ENCODE data around the gene NMD3.
"Not testable (repeated sequence)": the region's sequence is repeated elsewhere in the genome, so short reads cannot be mapped to it uniquely, and the experiment has no call there.

The NMD3 gene

GRCh38 chr3:161231861-161232260, 10.8 kb downstream of the NMD3 start:
- DNase-seq (ENCODE audit: low read depth): no peak

GRCh38 chr3:161233557-161233956, 12.4 kb downstream of the NMD3 start:
- no peak for DNase-seq (ENCODE audit: low read depth)

GRCh38 chr3:161236240-161236639, 15.1 kb downstream of the NMD3 start:
- DNase-seq (ENCODE audit: low read depth): no peak

GRCh38 chr3:161239700-161240099, 18.6 kb downstream of the NMD3 start:
- DNase-seq (ENCODE audit: low read depth): no peak

- no peak for DNase-seq (ENCODE audit: low read depth)
These were observed 23.4 kb downstream of the NMD3 start for GRCh38 chr3:161244538-161244937.

- no peak for DNase-seq (ENCODE audit: low read depth)
These were observed 25.9 kb downstream of the NMD3 start for GRCh38 chr3:161247049-161247448.

- DNase-seq (ENCODE audit: low read depth): no peak
These were observed 29.0 kb downstream of the NMD3 start for GRCh38 chr3:161250116-161250515.

- no peak for DNase-seq (ENCODE audit: low read depth)
These were observed 30.6 kb downstream of the NMD3 start for GRCh38 chr3:161251716-161252115.

GRCh38 chr3:161252143-161252542, 31.0 kb downstream of the NMD3 start:
- no peak for DNase-seq (ENCODE audit: low read depth)

GRCh38 chr3:161253711-161254110, 32.6 kb downstream of the NMD3 start:
- no peak for DNase-seq (ENCODE audit: low read depth)

GRCh38 chr3:161254861-161255260, 33.8 kb downstream of the NMD3 start:
- no peak for DNase-seq (ENCODE audit: low read depth)

GRCh38 chr3:161263057-161263456, 41.9 kb downstream of the NMD3 start:
- no peak for DNase-seq (ENCODE audit: low read depth)

GRCh38 chr3:161264852-161265251, 43.7 kb downstream of the NMD3 start:
- DNase-seq (ENCODE audit: low read depth): no peak

GRCh38 chr3:161265916-161266571, 44.9 kb downstream of the NMD3 start:
- DNase-seq (ENCODE audit: low read depth): no peak

- DNase-seq (ENCODE audit: low read depth): no peak
These were observed 45.6 kb downstream of the NMD3 start for GRCh38 chr3:161266731-161267150.

GRCh38 chr3:161267646-161268045, 46.5 kb downstream of the NMD3 start:
- DNase-seq (ENCODE audit: low read depth): no peak

GRCh38 chr3:161268601-161269000, 47.5 kb downstream of the NMD3 start:
- DNase-seq (ENCODE audit: low read depth): no peak

GRCh38 chr3:161270991-161271390, 49.9 kb downstream of the NMD3 start:
- no peak for DNase-seq (ENCODE audit: low read depth)

GRCh38 chr3:161271646-161272045, 50.5 kb downstream of the NMD3 start:
- no peak for DNase-seq (ENCODE audit: low read depth)

- DNase-seq (ENCODE audit: low read depth): no peak
These were observed 51.4 kb downstream of the NMD3 start for GRCh38 chr3:161272524-161272923.

GRCh38 chr3:161273589-161274218, 52.6 kb downstream of the NMD3 start:
- peak; percentile 3 for DNase-seq (ENCODE audit: low read depth)

- peak; percentile 9 for DNase-seq (ENCODE audit: low read depth)
These were observed 53.7 kb downstream of the NMD3 start for GRCh38 chr3:161274691-161275298.

GRCh38 chr3:161275919-161276318, 54.8 kb downstream of the NMD3 start:
- no peak for DNase-seq (ENCODE audit: low read depth)

GRCh38 chr3:161282387-161282786, 61.3 kb downstream of the NMD3 start:
- not testable (repeated sequence) for DNase-seq (ENCODE audit: low read depth)

Data from activated gamma-delta T cell treated with anti-CD3 and anti-CD28 coated beads, Interleukin-2, amount 50 U/mL, for 16 hours (primary cell).